HG03108 (cell line): ENCODE results near the gene LRP1B.

Source experiments
- ATAC-seq: cut with Tn5 transposase; IDR thresholded peaks from one replicate; pipeline ENCODE4 v1.9.1; 2021; ENCODE audit warnings: moderate library complexity; ENCODE audit not compliant: unreplicated experiment

The LRP1B gene

GRCh38 chr2:140770645-140771044, 1360.2 kb downstream of the LRP1B start:
- no peak for ATAC-seq

GRCh38 chr2:140761807-140762206, 1369.0 kb downstream of the LRP1B start:
- no peak for ATAC-seq

GRCh38 chr2:140759426-140760156, 1371.2 kb downstream of the LRP1B start:
- no peak for ATAC-seq

- ATAC-seq = no peak
Observed at GRCh38 chr2:140747665-140748064, 1383.2 kb downstream of the LRP1B start.

- ATAC-seq = no peak
Observed at GRCh38 chr2:140747090-140747489, 1383.7 kb downstream of the LRP1B start.

- no peak for ATAC-seq
Observed at GRCh38 chr2:140744379-140744778, 1386.4 kb downstream of the LRP1B start.

GRCh38 chr2:140737006-140737405, 1393.8 kb downstream of the LRP1B start:
- ATAC-seq = no peak

GRCh38 chr2:140734992-140735391, 1395.8 kb downstream of the LRP1B start:
- no peak for ATAC-seq

GRCh38 chr2:140718999-140719398, 1411.8 kb downstream of the LRP1B start:
- no peak for ATAC-seq

GRCh38 chr2:140717481-140717880, 1413.3 kb downstream of the LRP1B start:
- no peak for ATAC-seq

GRCh38 chr2:140714586-140714985, 1416.2 kb downstream of the LRP1B start:
- ATAC-seq = no peak

GRCh38 chr2:140711867-140712266, 1418.9 kb downstream of the LRP1B start:
- ATAC-seq = no peak

GRCh38 chr2:140701726-140702125, 1429.1 kb downstream of the LRP1B start:
- ATAC-seq = no peak

GRCh38 chr2:140698636-140699035, 1432.2 kb downstream of the LRP1B start:
- no peak for ATAC-seq

- no peak for ATAC-seq
Observed at GRCh38 chr2:140696449-140696848, 1434.4 kb downstream of the LRP1B start.

GRCh38 chr2:140695155-140695554, 1435.7 kb downstream of the LRP1B start:
- ATAC-seq = no peak

GRCh38 chr2:140687825-140688224, 1443.0 kb downstream of the LRP1B start:
- no peak for ATAC-seq

- no peak for ATAC-seq
Observed at GRCh38 chr2:140683658-140684057, 1447.2 kb downstream of the LRP1B start.

GRCh38 chr2:140680862-140681261, 1450.0 kb downstream of the LRP1B start:
- ATAC-seq = no peak

- no peak for ATAC-seq
Observed at GRCh38 chr2:140679752-140680151, 1451.1 kb downstream of the LRP1B start.

- ATAC-seq = no peak
Observed at GRCh38 chr2:140669911-140670310, 1460.9 kb downstream of the LRP1B start.

- ATAC-seq = no peak
Observed at GRCh38 chr2:140667203-140667602, 1463.6 kb downstream of the LRP1B start.

GRCh38 chr2:140662504-140662903, 1468.3 kb downstream of the LRP1B start:
- ATAC-seq = no peak
